Spleen (tissue), 7 donors: ENCODE results near the gene PTS.

ENCODE experiments used
- POLR2A ChIP-seq, 3 donors: fragments of 450-650 bp; IDR thresholded peaks; one replicate each; pipeline ENCODE4 v1.5.1; 2017; ENCODE audit warnings: antibody characterized with exemption in 3 of 3, mild to moderate bottlenecking in 1 of 3
- TF ChIP-seq, protein P1 (sequence below), 11 experiments: fragments of 200-600 bp in 7 of 11; fragments of 450-650 bp in 4 of 11; sonication (generic) in 4 of 11; IDR thresholded peaks in 8 of 11; conservative IDR thresholded peaks in 3 of 11; 1 replicate in 7 of 11; 2 replicates in 4 of 11; pipeline versions ENCODE4 v1.4.0 to v1.8.0; 2016 to 2021; ENCODE audit warnings: antibody characterized with exemption in 11 of 11, inconsistent platforms in 4 of 11, mild to moderate bottlenecking in 1 of 11
- donor health status: DM: no; HTN: no; CAD: no; lungs with moderate emphysema.
- donor health status: DM: no; HTN: no; CAD: no.
- donor health status: DM: no; HTN: no; CAD: no.

DNA sequence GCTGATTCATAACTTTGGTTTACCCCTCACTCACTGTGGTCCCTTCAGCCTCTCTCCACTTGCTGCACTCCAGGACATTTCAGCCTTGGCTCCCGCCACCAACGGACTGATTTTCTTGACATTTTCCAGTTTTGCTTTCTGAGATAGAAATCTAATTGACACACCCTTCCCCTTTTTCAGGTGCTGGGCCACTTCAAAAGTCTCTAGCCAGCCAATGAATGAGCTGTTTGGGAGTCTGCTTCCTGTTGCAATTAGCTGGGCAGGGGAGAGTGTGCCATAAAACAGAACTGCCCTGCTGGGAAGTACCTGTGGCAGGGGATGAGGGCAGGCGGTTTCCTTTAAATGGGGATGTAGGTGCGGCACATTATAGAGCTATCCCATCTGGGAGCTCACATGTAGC lies 55.5 kb downstream of the PTS start:
- TF ChIP-seq, protein P1, sequence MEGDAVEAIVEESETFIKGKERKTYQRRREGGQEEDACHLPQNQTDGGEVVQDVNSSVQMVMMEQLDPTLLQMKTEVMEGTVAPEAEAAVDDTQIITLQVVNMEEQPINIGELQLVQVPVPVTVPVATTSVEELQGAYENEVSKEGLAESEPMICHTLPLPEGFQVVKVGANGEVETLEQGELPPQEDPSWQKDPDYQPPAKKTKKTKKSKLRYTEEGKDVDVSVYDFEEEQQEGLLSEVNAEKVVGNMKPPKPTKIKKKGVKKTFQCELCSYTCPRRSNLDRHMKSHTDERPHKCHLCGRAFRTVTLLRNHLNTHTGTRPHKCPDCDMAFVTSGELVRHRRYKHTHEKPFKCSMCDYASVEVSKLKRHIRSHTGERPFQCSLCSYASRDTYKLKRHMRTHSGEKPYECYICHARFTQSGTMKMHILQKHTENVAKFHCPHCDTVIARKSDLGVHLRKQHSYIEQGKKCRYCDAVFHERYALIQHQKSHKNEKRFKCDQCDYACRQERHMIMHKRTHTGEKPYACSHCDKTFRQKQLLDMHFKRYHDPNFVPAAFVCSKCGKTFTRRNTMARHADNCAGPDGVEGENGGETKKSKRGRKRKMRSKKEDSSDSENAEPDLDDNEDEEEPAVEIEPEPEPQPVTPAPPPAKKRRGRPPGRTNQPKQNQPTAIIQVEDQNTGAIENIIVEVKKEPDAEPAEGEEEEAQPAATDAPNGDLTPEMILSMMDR (IDR thresholded peaks at IDR 0.05 in 8 of 11, conservative IDR thresholded peaks at IDR 0.05 in 3 of 11): no peak
- TF ChIP-seq POLR2A (IDR thresholded peaks at IDR 0.05): no peak
